KMS-11 (cell line): ENCODE data around the gene MTRF1.
"Not testable (repeated sequence)": the region's sequence is repeated elsewhere in the genome, so short reads cannot be mapped to it uniquely, and the experiment has no call there.

Source experiments
- H2AFZ ChIP-seq: fragments of 200-600 bp; sonication (generic); 2 replicates; pipeline ENCODE4 v1.6.1; 2016; ENCODE audit warnings: antibody characterized with exemption, mixed run types, low read depth
- H3K27ac ChIP-seq: fragments of 200-600 bp; sonication (generic); 2 replicates; pipeline ENCODE4 v1.6.1; 2016; ENCODE audit warnings: mild to moderate bottlenecking, mixed run types
- H3K27me3 ChIP-seq: fragments of 200-600 bp; sonication (generic); 2 replicates; pipeline ENCODE4 v1.6.1; 2017; ENCODE audit warnings: mild to moderate bottlenecking, low read depth, mixed run types, moderate library complexity; ENCODE audit not compliant: insufficient read depth
- H3K36me3 ChIP-seq: fragments of 200-600 bp; sonication (generic); 2 replicates; pipeline ENCODE4 v1.6.1; 2017; ENCODE audit warnings: mild to moderate bottlenecking, mixed run types; ENCODE audit not compliant: insufficient read depth
- H3K4me1 ChIP-seq: fragments of 200-600 bp; sonication (generic); 2 replicates; pipeline ENCODE4 v1.6.1; 2016; ENCODE audit warnings: mild to moderate bottlenecking, low read depth, mixed run types; ENCODE audit not compliant: poor library complexity, severe bottlenecking
- H3K4me2 ChIP-seq: fragments of 200-600 bp; sonication (generic); 2 replicates; pipeline ENCODE4 v1.7.0; 2016; ENCODE audit warnings: mild to moderate bottlenecking, mixed run types
- H3K4me3 ChIP-seq: fragments of 200-600 bp; sonication (generic); IDR thresholded peaks from 2 replicates; pipeline ENCODE4 v1.6.1; 2017; ENCODE audit warnings: low read depth, low read length, mixed read lengths; ENCODE audit not compliant: insufficient read depth
- H3K79me2 ChIP-seq: fragments of 200-600 bp; sonication (generic); 2 replicates; pipeline ENCODE4 v1.6.1; 2016; ENCODE audit warnings: low read depth, mixed run types; ENCODE audit not compliant: insufficient read depth
- H3K9ac ChIP-seq: fragments of 200-600 bp; sonication (generic); 2 replicates; pipeline ENCODE4 v1.6.1; 2016; ENCODE audit warnings: mild to moderate bottlenecking, mixed run types
- H4K20me1 ChIP-seq: fragments of 200-600 bp; sonication (generic); 2 replicates; pipeline ENCODE4 v1.6.1; 2016; ENCODE audit warnings: mild to moderate bottlenecking, mixed run types; ENCODE audit not compliant: insufficient read depth
- CTCF ChIP-seq: fragments of 200-600 bp; sonication (generic); conservative IDR thresholded peaks from 2 replicates; pipeline ENCODE4 v1.6.1; 2017; ENCODE audit warnings: low read depth, mild to moderate bottlenecking, antibody characterized with exemption, low read length, moderate library complexity, mixed read lengths

MTRF1 gene

GRCh38 chr13:41178040-41178439 lies 85.3 kb downstream of the MTRF1 start:
- no peaks in the 10 kb centered on the region for H3K79me2 ChIP-seq
- H3K4me2 ChIP-seq, result no peak overlapping the region
- no peaks in the 10 kb centered on the region for H4K20me1 ChIP-seq
- no peak overlapping the region for H3K9ac ChIP-seq
- no peak overlapping the region for H2AFZ ChIP-seq
- no peaks in the 10 kb centered on the region for H3K27me3 ChIP-seq
- no peak overlapping the region for H3K4me3 ChIP-seq
- H3K27ac ChIP-seq, result no peak overlapping the region
- no peaks in the 10 kb centered on the region for H3K4me1 ChIP-seq
- H3K36me3 ChIP-seq, result no peaks in the 10 kb centered on the region
- TF ChIP-seq CTCF, result no peak

- no peak overlapping the region for H3K9ac ChIP-seq
- no peaks in the 10 kb centered on the region for H3K4me1 ChIP-seq
- H3K79me2 ChIP-seq, result no peaks in the 10 kb centered on the region
- no peaks in the 10 kb centered on the region for H4K20me1 ChIP-seq
- H3K36me3 ChIP-seq, result no peaks in the 10 kb centered on the region
- no peak overlapping the region for H2AFZ ChIP-seq
- no peak for TF ChIP-seq CTCF
- no peak overlapping the region for H3K4me2 ChIP-seq
- H3K4me3 ChIP-seq, result no peak overlapping the region
- H3K27me3 ChIP-seq, result no peaks in the 10 kb centered on the region
- no peak overlapping the region for H3K27ac ChIP-seq
Measured at GRCh38 chr13:41177616-41178015, 85.8 kb downstream of the MTRF1 start.

DNA sequence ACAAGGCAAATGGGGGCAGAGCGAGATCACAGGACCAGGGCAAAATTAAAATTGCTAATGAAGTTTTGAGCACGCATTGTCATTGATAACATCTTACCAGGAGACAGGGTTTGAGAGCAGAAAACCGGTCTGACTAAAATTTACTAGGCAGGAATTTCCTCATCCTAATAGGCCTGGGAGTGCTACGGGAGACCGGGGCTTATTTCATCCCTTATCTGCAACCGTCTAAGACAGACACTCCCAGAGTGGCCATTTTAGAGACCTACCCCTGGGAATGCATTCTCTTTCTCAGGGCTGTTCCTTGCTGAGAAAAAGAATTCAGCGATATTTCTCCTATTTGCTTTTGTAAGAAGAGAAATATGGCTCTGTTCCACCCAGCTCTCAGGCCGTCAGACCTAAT lies 87.8 kb downstream of the MTRF1 start:
- not testable (repeated sequence) for H3K4me3 ChIP-seq, H3K4me1 ChIP-seq, H3K4me2 ChIP-seq, H3K79me2 ChIP-seq, H3K9ac ChIP-seq, H2AFZ ChIP-seq, H4K20me1 ChIP-seq, H3K27me3 ChIP-seq, H3K36me3 ChIP-seq, H3K27ac ChIP-seq
